ENCODE results near the gene EFCAB6. TPM values are rescaled to one million over a fixed set of nuclear protein-coding genes. Genes with fewer than 3 reads are reported as not detected.

Gene EFCAB6
- total RNA-seq, 1 experiment from 2014 or later, result 0.21 TPM

- BruUV-seq (replicated peaks), result no TSS peak
- no peak for DNase-seq (ENCODE audit: low read depth, low spot score)
- ChIA-PET CTCF (no interaction called here), POLR2A (no interaction called here)
- H3K9me3 ChIP-seq (ENCODE audit: control insufficient read depth, insufficient read depth, low read depth, low read length), result no peaks in the 10 kb centered on the region
- H3K27me3 ChIP-seq (ENCODE audit: control insufficient read depth, insufficient read depth, low read length), result no peaks in the 10 kb centered on the region
- TF ChIP-seq CTCF (IDR thresholded peaks at IDR 0.05), result no peak
- no peak for TF ChIP-seq POLR2AphosphoS5 (IDR thresholded peaks at IDR 0.05; ENCODE audit: low read depth, low read length)
- no peak for TF ChIP-seq TCF7L2 (IDR thresholded peaks at IDR 0.05; ENCODE audit: low read depth, low read length)
- TF ChIP-seq SIN3A (IDR thresholded peaks at IDR 0.05; ENCODE audit: borderline replicate concordance, insufficient read depth, low read depth, low read length), result no peak
- TF ChIP-seq REST (IDR thresholded peaks at IDR 0.05; ENCODE audit: insufficient read depth in 1 of 2, low read depth in 2 of 2, low read length in 1 of 2), result no peak
- in situ Hi-C loops (cut with HindIII; ENCODE audit: low pct_unique_long_range_greater_than_20kb, low sequenced_read_pairs) (no loop called here), intact Hi-C loops (cut with micrococcal nuclease; ENCODE audit: unreplicated experiment) (no loop called here)
- H3K36me3 ChIP-seq (ENCODE audit: control insufficient read depth, insufficient read depth, low read length), result no peaks in the 10 kb centered on the region
- no peak overlapping the region for H3K27ac ChIP-seq (ENCODE audit: low read length)
- ATAC-seq, result no peak
- no peaks in the 10 kb centered on the region for H3K4me1 ChIP-seq (ENCODE audit: control insufficient read depth, insufficient read depth, low read length)
- no peak overlapping the region for H3K4me3 ChIP-seq (ENCODE audit: low read depth in 2 of 2, low read length in 2 of 2)
Measured at GRCh38 chr22:43505896-43506295, 306.2 kb downstream of the EFCAB6 start.

GRCh38 chr22:43505423-43505822, 306.7 kb downstream of the EFCAB6 start:
- H3K9me3 ChIP-seq (ENCODE audit: control insufficient read depth, insufficient read depth, low read depth, low read length), result no peaks in the 10 kb centered on the region
- ChIA-PET CTCF (no interaction called here), POLR2A (no interaction called here)
- intact Hi-C loops (cut with micrococcal nuclease; ENCODE audit: unreplicated experiment) (no loop called here), in situ Hi-C loops (cut with HindIII; ENCODE audit: low pct_unique_long_range_greater_than_20kb, low sequenced_read_pairs) (no loop called here)
- TF ChIP-seq TCF7L2 (IDR thresholded peaks at IDR 0.05; ENCODE audit: low read depth, low read length) (no peak), SIN3A (IDR thresholded peaks at IDR 0.05; ENCODE audit: borderline replicate concordance, insufficient read depth, low read depth, low read length) (no peak), POLR2AphosphoS5 (IDR thresholded peaks at IDR 0.05; ENCODE audit: low read depth, low read length) (no peak), REST (IDR thresholded peaks at IDR 0.05; ENCODE audit: insufficient read depth in 1 of 2, low read depth in 2 of 2, low read length in 1 of 2) (no peak)
- DNase-seq (ENCODE audit: low read depth, low spot score) (no peak), ATAC-seq (no peak)
- no peaks in the 10 kb centered on the region for H3K27me3 ChIP-seq (ENCODE audit: control insufficient read depth, insufficient read depth, low read length)
- no peak overlapping the region for H3K27ac ChIP-seq (ENCODE audit: low read length)
- BruUV-seq (replicated peaks), result no TSS peak
- H3K4me1 ChIP-seq (ENCODE audit: control insufficient read depth, insufficient read depth, low read length), result no peaks in the 10 kb centered on the region
- H3K36me3 ChIP-seq (ENCODE audit: control insufficient read depth, insufficient read depth, low read length), result no peaks in the 10 kb centered on the region
- H3K4me3 ChIP-seq (ENCODE audit: low read depth in 2 of 2, low read length in 2 of 2), result no peak overlapping the region
